ENCODE measurements around the gene CCDC12.
A peak's percentile ranks its signal among the peaks of the same experiment; 100 is the strongest.

The CCDC12 gene

GRCh38 chr3:47007482-47008233 is 31.1 kb upstream of the CCDC12 start:
- DNase-seq (ENCODE audit: low spot score): no peak

GRCh38 chr3:47007001-47007400 is 30.5 kb upstream of the CCDC12 start:
- DNase-seq (ENCODE audit: low spot score): no peak

GRCh38 chr3:47006145-47006651 is 29.7 kb upstream of the CCDC12 start:
- DNase-seq (ENCODE audit: low spot score): no peak

GRCh38 chr3:47005212-47006144 is 28.9 kb upstream of the CCDC12 start:
- peak; percentile 59 for DNase-seq (ENCODE audit: low spot score)

- DNase-seq (ENCODE audit: low spot score): no peak
Observed at GRCh38 chr3:47004369-47005211, 28.0 kb upstream of the CCDC12 start.

GRCh38 chr3:47003461-47004368 is 27.2 kb upstream of the CCDC12 start:
- no peak for DNase-seq (ENCODE audit: low spot score)

- DNase-seq (ENCODE audit: low spot score): no peak
Observed at GRCh38 chr3:47003056-47003410, 26.5 kb upstream of the CCDC12 start.

GRCh38 chr3:47002171-47003055 is 25.9 kb upstream of the CCDC12 start:
- DNase-seq (ENCODE audit: low spot score): no peak

GRCh38 chr3:47001731-47002170 is 25.2 kb upstream of the CCDC12 start:
- no peak for DNase-seq (ENCODE audit: low spot score)

GRCh38 chr3:47000922-47001730 is 24.6 kb upstream of the CCDC12 start:
- DNase-seq (ENCODE audit: low spot score): no peak

GRCh38 chr3:47000198-47000815 is 23.8 kb upstream of the CCDC12 start:
- DNase-seq (ENCODE audit: low spot score): no peak

GRCh38 chr3:46999516-47000197 is 23.1 kb upstream of the CCDC12 start:
- DNase-seq (ENCODE audit: low spot score): no peak

GRCh38 chr3:46998852-46999515 is 22.4 kb upstream of the CCDC12 start:
- DNase-seq (ENCODE audit: low spot score): no peak

GRCh38 chr3:46998121-46998851 is 21.7 kb upstream of the CCDC12 start:
- peak; percentile 45 for DNase-seq (ENCODE audit: low spot score)

GRCh38 chr3:46997453-46998091 is 21.0 kb upstream of the CCDC12 start:
- DNase-seq (ENCODE audit: low spot score): no peak

Measured in cerebellar cortex (tissue), 1 donor.